ENCODE measurements around the gene SLC28A1.
"Not testable (repeated sequence)": the region's sequence is repeated elsewhere in the genome, so short reads cannot be mapped to it uniquely, and the experiment has no call there.

SLC28A1 gene

DNA sequence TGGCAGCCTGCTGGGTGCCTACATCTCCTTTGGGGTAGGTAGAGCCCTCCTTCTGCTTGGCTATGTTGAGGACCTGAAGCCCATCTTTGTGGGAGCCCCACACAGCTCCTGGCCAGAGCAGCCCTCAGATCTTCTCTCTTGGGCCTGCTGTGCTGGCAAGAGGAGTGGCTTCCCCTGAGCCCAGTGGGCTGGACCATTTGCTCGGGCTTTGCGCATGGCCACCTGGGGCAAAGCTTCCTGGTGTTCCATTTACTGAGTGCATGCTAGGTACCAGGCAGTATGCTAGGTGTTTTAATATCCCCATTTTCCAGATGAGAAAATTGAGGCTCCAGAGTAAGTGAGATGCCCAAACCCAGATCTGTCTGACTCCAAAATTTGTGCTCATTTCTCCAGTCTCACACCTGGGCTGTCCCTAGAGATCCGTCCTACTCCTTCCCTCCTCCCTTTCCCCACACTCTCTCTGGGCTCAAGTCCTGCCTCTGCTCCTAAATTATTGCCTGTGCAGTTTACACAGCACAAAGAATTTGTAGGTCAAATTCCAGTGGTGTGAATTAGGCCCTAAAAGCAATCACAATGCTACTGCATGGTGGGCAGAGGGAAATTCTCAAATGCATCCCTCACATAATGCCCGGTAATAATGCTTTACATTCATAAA lies 39.7 kb downstream of the SLC28A1 start:
- no peak for DNase-seq (ENCODE audit: low read depth)
- TF ChIP-seq, protein P1, sequence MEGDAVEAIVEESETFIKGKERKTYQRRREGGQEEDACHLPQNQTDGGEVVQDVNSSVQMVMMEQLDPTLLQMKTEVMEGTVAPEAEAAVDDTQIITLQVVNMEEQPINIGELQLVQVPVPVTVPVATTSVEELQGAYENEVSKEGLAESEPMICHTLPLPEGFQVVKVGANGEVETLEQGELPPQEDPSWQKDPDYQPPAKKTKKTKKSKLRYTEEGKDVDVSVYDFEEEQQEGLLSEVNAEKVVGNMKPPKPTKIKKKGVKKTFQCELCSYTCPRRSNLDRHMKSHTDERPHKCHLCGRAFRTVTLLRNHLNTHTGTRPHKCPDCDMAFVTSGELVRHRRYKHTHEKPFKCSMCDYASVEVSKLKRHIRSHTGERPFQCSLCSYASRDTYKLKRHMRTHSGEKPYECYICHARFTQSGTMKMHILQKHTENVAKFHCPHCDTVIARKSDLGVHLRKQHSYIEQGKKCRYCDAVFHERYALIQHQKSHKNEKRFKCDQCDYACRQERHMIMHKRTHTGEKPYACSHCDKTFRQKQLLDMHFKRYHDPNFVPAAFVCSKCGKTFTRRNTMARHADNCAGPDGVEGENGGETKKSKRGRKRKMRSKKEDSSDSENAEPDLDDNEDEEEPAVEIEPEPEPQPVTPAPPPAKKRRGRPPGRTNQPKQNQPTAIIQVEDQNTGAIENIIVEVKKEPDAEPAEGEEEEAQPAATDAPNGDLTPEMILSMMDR (IDR thresholded peaks at IDR 0.05; ENCODE audit: low read length, missing control alignments): no peak
- H3K4me3 ChIP-seq (replicated peaks; ENCODE audit: low read depth, low read length): no peak overlapping the region

DNA sequence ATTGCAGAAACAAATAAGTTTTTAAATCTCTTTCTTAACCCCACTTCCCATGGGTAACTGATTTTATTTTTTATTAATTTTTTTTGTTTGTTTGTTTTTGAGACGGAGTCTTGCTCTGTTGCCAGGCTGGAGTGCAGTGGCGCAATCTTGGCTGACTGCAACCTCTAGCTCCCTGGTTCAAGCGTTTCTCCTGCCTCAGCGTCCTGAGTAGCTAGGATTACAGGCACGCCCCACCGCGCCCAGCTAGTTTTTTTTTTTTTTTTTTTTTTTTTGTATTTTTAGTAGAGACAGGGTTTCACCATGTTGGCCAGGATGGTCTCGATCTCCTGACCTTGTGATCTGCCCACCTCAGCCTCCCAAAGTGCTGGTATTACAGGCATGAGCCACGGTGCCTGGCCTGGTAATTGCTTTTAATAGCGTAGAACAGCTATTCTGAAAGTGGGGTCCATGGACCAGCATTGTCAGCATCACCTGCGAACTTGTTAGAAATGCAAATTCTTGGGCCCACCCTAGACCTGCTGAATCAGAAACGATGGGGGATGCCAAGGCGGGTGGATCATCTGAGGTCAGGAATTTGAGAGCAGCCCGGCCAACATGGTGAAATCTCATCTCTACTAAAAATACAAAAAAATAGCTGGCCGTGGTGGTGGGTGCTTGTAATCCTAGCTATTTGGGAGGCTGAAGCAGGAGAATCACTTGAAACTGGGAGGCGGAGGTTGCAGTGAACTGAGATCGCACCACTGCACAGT lies 40.5 kb downstream of the SLC28A1 start:
- DNase-seq (ENCODE audit: low read depth): peak; percentile 36
- not testable (repeated sequence) for H3K4me3 ChIP-seq (replicated peaks; ENCODE audit: low read depth, low read length)

DNA sequence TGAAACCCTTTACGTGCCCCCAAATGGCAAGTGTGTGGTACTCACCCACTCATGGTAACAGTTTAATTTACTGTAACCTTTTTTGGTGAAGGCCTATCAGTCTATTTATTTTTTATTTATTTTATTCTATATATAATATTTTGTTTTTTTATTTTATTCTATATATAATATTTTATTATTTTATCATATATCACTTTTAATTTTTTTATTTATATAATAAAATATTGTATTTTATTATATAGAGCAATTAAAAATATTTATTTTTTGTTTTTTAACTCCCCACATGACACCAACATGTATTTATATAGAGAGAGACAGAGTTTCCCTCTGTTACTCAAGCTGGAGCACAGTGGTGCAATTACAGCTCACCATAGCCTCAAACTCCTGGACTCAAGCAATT lies 41.4 kb downstream of the SLC28A1 start:
- DNase-seq (ENCODE audit: low read depth): no peak
- TF ChIP-seq, protein P1 (IDR thresholded peaks at IDR 0.05; ENCODE audit: low read length, missing control alignments): no peak
- H3K4me3 ChIP-seq (replicated peaks; ENCODE audit: low read depth, low read length): no peak overlapping the region

DNA sequence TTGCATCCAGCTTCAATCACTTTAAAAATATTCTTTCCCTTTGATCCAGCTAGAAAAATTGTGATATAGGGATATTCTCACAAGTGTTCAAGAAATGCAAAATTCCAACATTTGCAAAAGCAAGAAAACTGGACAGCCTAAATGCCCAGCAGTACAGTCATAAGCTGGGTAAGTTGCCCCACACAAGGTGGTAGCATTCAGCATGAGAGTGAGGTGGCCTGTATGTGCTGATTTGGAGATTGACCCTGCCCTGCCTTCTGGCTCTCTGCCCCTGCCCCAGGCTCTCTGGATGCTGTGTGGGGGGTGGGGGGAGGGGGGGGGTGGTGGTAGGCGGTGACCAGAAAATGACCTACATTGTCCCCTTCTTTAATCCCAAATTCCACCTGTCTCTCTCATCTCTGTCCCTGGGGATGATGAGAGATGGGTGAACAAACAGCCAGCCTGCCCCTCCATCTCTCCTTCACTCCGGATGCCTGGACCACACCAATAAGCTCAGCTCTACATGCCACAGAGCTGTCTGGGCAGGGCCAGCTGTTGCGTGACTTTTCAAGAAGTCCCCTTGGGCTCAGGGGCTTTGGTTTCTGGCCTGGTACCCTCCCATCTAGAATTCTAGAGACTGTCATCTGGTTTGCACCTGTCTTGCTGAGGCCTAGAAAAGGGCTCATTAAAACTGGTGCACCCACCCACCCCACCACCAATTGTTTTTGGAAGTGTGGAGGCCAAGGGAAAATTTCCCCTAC lies 42.2 kb downstream of the SLC28A1 start:
- no peak for DNase-seq (ENCODE audit: low read depth)
- TF ChIP-seq, protein P1 (IDR thresholded peaks at IDR 0.05; ENCODE audit: low read length, missing control alignments): no peak
- no peak overlapping the region for H3K4me3 ChIP-seq (replicated peaks; ENCODE audit: low read depth, low read length)

DNA sequence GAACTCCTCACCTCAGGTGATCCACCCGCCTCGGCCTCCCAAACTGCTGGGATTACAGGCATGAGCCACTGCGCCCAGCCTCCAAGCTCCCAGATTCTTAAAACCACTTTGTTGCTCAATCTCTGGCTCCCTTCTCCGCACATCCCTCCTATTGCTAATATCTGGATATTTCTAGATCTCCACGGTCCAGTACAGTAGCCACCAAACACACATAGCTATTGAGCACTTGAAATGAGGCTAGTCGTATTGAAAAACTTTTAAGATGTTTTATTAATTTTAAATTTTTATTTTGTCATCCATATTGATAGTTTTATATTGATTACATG lies 44.3 kb downstream of the SLC28A1 start:
- TF ChIP-seq, protein P1 (IDR thresholded peaks at IDR 0.05; ENCODE audit: low read length, missing control alignments): no peak
- H3K4me3 ChIP-seq (replicated peaks; ENCODE audit: low read depth, low read length): no peak overlapping the region
- DNase-seq (ENCODE audit: low read depth): no peak

- H3K4me3 ChIP-seq (replicated peaks; ENCODE audit: low read depth, low read length): no peak overlapping the region
- no peak for DNase-seq (ENCODE audit: low read depth)
- TF ChIP-seq, protein P1 (IDR thresholded peaks at IDR 0.05; ENCODE audit: low read length, missing control alignments): no peak
Measured at GRCh38 chr15:84929795-84930603, 45.5 kb downstream of the SLC28A1 start.

Measured in fibroblast of pulmonary artery (primary cell).